Measurements from ENCODE around the gene PPP3R1.

DNA sequence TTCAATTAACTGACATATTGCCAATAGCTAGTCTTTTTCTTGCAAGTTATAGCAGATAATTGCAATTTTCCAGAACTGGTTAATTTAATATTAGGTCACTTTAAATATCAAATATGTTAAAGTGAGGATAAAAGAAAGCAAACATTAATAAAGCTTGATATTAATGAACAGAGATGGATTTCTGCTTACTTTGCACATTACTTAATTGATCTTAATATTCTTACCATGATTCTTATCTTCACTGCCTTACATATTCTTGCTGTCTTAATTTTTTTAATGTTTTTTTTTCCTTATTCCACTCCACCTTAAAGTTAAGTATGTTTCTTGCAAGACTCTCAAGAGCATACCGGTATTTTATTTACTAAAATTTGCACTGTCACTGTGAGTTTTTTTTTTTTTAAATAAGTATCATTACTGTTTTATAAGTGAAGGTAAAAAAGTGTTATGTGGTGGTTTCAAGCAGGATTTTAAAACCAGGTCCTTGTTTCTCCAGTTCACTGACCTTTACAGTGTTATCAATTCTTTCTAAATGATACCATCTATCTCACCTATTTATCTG, 33.9 kb downstream of the PPP3R1 start:
- TF ChIP-seq POLR2A (IDR thresholded peaks at IDR 0.05) (no peak), CTCF (IDR thresholded peaks at IDR 0.05 in 4 of 5, conservative IDR thresholded peaks at IDR 0.05 in 1 of 5) (no peak)
